ENCODE results near the gene MINDY2.
A peak's percentile ranks its signal among the peaks of the same experiment; 100 is the strongest.

MINDY2 gene, protein sequence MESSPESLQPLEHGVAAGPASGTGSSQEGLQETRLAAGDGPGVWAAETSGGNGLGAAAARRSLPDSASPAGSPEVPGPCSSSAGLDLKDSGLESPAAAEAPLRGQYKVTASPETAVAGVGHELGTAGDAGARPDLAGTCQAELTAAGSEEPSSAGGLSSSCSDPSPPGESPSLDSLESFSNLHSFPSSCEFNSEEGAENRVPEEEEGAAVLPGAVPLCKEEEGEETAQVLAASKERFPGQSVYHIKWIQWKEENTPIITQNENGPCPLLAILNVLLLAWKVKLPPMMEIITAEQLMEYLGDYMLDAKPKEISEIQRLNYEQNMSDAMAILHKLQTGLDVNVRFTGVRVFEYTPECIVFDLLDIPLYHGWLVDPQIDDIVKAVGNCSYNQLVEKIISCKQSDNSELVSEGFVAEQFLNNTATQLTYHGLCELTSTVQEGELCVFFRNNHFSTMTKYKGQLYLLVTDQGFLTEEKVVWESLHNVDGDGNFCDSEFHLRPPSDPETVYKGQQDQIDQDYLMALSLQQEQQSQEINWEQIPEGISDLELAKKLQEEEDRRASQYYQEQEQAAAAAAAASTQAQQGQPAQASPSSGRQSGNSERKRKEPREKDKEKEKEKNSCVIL

DNA sequence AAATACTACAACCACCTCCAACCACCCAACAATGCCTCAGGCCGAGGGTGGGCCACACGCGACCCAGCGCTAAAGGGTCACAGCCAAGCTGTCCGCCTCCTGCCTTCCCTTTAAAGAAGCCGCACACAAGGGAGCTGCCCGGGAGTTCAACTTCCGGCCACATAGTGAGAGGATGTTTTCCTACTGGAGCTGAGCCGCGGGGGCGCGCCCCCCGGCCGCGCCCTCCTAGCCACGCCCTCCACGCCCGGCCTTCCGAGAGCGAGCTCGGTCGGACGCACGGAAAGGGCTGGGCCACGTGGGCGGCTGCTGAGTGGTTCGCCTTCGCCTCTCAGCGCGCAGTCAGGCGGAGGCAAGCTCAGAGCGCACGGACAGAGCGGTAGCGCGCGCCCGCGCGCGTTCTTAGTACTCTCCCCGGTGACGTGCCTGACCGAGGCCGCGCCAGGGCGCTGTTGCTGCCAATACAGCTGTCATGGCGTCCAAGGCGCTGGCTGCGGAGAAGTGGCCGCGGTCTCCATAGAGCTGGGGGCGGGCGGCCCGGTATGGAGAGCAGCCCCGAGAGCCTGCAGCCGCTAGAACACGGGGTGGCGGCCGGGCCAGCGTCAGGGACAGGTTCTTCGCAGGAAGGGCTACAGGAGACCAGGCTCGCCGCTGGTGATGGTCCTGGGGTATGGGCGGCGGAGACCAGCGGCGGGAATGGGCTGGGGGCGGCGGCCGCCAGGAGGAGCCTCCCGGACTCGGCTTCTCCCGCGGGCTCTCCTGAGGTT, at the start of gene MINDY2:
TSS of gene MINDY2 (plus strand) at position 446 of the 764 bp plus-strand sequence. CDS start at position 540, 94 bp downstream.
- DNase-seq = peak; percentile 89 to 90

DNA sequence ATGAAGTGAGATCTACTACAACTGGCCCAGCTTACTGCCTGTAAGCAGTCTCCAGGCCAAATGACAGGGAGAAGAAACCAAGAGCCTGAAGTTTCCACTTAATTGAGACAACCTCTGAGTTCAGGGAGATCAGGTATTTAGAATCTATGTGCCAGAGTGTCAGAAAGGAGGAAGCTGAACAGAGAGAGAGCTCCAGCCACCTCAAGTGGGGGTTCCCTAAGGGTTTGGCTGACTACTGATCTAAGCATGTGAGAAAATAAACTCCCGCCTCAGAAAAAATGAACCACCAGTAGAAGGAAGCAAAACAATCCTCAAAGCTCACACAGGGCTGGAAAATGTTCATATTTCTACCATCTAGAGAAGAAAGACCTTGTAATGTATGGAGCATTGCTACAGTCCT, 46.6 kb upstream of the MINDY2 start:
- DNase-seq = no peak

DNA sequence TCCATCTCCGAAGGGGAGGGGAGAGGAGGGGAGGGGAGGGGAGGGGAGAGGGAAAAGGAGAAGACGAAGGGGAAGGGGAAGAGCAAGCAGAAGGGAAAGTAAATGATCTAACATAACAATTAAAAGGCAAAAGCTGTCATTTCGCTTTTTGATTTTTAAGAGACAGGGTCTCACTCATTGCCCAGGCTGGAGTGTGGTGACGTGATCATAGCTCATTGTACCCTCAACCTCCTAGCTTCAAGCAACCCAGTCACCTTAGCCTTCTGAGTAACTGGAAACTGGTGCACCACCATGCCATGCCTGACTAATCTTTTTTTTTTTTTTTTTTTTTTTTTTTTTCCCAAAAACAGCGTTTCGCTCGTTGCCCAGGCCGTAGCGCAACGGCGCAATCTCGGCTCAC, 44.2 kb upstream of the MINDY2 start:
- DNase-seq = no peak

DNA sequence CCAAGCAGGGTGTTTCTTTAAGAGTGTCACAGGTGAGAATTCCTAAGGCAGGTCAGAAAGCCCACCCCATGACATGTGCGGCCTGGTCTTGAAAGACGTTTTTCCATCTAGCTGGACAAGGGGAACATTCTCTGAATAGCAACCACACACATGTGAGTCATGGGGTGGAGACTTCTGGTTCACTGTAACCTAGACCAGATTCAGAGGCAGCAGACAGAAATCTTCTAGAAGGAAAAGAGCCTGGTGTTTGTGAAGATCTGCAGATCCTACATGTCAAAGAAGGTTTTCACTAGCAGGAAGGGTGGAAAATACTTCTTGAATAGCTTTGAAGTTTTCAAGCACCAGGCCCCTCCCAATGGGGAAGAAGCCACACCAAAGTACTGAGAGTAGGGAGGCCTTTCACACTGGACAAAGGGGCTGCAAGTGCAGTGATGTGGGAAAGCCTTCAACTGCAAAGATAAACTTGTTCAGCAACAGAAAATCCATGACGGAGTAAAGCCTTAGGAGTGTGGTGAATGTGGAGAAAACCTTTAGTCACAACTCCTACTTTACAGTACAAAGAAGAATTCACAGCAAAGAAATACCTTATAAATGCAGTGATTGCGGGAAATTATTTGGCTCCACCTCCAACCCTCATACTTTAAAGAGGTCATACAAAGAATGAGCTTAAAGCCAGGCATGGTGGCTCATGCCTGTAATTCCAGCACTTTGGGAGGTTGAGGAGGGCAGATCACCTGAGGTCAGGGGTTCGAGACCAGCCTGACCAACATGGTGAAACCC, 39.2 kb upstream of the MINDY2 start:
- no peak for DNase-seq

DNA sequence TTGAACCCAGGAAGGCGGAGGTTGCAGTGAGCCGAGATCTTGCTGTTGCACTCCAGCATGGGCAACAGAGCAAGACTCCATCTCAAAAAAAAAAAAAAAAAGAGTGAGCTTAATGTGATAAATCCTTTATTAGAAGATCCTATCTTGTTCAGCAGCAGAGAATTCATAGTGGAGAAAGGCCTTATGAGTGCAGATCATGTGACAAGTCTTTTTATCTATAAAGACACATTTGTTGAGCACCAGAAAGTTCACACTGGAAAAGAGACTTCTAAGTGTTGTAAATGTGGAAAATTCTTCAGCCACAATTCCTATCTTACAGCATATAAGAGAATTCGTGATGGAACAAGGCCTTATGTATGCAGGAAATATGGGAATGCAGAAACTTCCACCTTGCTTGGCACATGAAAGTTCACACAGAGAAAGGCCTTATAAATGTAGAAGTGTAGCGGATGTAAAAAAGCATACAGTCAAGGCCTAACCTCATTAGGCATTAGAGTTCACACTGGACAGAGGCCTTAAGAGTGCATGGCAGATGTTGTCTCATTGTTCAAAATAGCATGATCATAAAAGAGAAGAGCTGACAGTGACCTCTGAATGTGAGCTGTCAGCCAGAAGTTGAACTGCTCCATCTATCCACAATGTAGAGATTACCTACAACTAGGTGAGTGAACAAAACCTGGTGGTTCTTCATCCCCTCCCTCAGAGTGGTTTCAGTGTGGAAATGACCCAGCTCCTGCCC, 38.3 kb upstream of the MINDY2 start:
- DNase-seq = no peak

DNA sequence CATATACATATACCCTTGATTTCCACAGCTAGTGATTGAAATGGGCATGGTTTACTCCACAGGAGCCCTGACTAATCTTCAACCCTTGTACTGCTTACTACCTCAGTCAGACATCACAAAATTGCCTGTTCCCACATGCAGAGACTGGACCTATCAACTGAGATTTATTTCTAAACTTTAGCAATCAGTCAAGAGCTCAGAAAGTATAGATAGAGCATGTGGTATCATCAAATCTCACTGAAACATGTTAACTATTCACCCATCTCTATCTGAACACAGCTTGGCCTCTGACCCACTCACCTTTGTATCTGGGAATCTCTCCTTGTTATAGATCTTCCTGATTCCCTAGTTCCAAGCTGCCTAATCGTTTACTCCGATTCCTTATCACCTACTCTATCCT, 36.2 kb upstream of the MINDY2 start:
- DNase-seq = no peak

DNA sequence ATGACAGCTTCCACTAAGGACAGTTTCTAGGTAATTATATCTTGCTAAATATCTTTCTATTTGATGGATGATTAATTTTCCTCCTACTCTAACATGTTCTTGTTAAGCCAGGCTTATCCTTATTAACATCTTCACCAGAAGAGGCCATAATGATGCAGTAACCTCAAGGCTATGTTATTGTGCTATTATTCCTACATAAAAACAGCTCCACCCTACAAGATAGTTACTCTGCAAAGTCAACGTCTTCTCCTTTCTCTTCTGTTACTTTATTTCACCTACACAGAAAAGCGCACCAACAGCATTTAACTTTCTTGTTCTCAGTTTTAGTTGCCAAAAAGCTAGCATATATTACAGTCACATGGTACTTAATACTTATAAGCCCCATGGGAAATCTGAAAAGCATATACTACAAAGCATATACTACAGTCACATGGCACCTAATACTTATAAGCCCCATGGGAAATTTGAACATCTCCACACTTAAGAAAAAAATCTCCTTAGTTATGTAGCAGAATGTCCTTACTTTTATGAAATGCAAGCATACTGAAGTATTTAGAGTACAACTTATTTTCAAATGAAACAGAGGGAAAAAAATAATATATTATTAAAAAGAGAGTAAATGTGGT, 35.0 kb upstream of the MINDY2 start:
- DNase-seq = no peak

DNA sequence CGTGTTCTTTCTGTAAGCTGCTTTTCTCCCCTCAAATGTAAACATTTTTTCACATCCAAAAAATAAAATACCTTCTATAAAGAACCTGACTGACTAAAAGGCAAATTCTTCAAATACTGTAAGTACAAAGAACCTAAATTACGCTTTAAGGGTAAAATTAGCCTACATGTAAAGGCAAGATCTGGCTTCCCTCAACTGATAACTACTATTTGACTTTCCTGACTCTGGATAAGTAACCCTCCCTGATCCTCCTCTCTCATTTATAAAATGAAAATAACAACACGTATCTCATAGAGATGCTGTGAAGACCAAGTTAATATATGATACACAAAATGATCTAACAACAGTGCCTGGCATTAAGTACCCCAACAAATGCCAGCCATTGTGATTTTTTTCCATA, 33.8 kb upstream of the MINDY2 start:
- DNase-seq = no peak

DNA sequence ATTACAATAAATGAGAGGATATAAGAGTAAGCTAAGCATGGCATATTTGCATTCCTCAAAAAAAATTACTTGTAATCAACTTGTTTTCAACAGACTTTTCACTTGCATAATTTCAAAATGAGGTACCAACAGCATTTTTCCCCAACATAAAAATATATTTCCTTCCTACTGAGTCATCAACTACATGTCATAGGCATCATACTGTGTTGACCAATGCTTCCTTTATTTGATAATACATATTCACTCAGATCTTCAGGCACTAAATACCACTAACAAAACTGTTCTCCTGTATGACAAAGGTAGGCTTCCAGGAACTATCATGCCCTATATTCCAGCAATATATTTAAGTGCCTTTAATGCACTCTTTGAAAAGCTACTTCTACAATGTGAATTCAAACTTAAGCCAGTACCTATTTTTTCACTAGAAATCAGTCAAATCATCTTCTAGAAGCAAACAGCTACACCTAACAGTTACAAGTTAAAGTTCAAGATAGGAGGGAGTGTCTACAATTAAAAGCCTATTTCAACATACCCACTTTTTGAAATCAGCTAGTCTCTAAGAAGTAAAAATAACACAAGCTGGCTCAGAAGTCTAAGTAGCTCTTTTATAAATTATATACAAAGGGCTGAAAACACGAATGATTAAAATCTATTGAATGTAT, 32.9 kb upstream of the MINDY2 start:
- no peak for DNase-seq

DNA sequence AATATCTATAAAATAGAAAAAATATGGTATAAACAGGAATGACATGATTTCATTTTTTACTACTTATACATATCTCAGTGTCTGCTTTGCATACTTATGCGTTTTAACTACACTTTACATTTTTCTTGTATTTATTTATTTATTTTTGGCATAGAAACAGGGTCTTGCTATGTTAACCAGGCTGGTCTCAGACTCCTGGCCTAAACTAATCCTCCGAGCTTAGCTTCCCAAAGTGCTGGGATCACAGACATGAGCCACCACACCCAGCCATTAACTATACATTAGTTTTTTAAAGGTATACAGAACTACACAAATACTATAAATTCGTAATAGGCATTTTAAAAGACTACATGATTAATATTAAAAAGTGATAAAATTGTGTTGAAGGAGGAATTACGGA, 30.7 kb upstream of the MINDY2 start:
- DNase-seq = no peak

DNA sequence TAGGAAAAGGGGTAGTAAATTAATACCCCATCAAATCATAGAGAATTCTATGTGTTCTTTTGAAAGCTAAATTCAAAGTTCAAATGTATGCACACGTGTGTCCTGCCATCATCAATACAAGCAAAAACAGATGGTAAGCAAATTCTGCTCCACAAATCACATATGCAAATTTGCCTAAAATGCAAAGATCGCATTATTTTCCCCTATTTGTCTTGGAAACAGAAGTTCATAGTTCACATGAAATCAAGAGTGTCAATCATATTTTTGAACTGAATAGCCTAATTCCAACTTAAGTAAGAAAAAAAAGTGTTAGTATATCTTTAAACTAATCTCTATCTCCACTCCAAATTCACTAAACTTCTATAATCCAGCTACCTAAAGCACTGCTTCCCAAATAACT, 30.1 kb upstream of the MINDY2 start:
- no peak for DNase-seq

DNA sequence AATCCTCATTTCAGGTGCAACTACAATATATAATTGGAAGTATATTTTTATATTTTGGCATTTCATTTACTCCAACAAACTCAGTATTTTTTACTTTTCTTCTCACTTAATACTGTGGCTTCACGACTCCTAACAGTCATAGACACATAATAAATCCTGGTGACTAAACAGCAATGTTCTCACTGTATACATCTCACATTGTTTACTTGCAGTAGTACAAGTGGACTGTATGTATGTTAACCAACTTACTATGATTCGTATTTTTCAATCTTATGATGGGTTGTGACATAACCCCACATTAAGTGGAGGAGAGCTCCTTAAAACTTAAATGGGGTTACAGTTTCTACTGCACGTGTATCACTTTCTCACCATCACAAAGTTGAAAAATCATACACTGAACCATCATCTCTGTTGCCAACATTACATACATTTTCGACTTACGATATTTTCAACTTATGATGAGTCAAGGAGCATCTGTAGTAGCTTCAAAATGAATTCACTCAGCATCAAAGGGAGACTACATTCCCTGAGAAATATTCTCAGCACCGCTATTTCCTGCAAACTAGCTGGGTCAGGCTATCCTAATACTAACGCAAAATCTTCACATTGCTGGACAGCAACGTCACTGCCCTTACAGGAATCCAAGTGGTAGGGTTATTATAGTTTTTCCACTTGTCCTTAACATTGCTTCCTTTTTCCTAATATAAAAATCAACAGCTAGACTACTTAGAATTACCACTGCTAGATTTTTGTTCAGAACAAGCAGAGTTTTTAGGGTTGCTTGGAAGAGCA, 28.9 kb upstream of the MINDY2 start:
- no peak for DNase-seq

DNA sequence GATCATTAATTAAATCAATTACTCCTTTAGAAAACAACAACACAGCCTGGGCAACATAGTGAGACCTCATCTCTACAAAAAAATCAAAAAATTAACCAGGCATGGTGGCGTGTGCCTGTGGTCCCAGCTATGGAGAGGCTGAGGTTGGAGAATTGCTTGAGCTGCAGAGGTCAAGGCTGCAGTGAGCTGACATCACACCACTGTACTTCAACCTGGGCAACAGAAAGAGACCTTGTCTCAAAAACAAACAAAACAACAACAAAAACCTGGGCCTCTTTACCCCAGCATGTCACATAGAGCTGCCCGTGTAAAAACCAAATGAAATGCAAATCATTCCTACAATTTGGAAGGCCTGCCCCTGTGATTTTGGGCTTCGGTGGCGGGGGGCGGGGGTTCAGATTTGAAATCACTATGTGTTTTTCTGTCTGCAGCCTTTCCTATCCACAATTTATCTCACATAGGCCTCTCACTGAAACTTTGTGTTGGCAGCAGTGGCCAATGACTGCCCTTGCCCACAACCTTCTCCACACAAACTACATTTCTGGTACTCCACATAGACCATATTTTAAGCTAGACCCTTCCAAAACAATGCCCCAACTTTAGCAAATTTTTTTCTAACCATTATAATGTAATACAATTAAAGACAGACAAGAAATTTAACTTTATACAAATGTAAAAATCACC, 28.1 kb upstream of the MINDY2 start:
- no peak for DNase-seq

DNA sequence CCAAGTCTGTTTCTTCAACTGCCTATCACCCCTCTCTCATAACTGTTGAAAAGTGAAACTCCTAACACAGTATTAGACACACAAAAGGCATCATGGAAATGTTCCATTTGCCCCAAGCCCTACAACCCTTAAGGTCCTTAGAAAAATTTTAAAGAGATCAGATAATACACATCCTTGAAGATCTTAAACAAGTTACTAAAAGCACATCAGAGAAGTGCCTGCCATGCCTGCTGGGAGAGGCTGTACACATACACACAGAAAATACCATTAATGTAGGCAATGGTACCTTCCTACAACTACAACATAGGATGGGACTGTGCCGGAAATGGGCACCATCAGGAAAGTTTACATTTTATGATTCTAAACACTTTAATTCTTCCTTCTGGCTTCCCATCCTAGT, 24.9 kb upstream of the MINDY2 start:
- no peak for DNase-seq

DNA sequence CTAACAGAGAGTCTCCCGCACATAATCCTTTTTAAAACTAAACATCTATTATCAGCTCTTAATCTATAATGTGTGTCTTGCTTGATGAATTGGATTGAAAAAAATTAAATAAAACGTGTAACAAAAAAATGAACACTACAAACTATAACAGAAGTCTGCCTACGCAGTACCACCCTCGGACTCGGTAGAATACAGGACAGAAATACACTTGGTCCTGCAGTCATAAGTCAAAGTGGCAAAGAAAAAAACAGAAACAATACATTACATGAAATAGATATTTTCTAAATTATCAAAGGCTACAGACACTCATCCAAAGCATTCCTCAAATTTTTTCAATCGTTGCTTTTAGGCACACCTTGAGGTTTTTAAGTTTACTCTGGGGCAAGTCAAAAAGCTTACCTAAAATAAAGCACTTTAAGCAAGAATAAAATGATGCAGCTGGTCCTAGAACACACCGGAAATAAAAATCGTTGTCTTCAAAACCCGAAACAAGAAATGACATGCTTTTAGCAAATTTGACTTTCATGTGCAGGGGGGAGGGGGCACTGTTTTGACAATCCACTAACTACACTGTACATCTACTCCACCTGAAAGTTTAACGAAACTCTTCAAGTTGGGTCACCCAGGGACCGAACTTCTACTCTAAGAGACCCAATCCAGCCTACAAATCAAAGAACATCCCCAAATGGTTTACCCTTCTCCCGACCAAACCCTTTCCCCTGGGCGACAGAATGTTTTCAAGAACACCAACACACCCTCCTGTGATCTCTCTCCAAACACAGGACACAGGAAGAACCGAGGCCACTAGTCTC, 22.9 kb upstream of the MINDY2 start:
- DNase-seq = peak; percentile 11 to 25

DNA sequence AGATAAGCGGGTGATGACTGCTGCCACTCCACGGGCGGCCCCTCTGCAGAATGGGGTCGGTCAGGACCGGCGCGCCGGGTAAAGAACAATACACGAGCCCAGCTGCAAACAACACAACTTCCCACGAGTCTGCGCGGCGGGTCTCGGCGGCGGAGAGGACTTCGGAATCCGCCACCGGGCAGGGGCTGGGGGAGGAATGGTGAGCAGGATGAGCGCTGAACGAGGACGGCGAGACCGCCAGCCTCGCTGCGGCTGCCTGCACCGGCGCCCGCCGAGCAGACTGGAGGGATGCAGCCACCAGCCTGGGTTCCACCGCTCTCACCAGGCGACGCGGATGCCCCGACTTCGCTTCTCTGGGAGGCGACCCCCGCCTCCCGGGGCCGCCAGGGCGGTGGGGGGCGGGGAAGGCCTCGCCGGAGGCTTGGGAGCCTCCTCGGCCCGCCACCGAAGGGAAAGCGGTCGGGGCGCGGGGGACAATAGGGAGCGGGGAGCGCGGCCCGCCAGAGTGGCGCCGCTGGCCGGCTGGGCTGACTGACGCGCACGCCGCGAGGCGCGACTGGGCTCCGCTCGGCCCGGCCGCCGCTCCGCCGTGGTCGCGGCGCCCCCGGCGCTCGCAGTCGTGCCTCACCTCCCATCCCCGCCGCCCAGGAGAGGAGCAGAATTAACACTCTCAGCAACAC, 22.1 kb upstream of the MINDY2 start:
- DNase-seq = peak; percentile 14 to 28

DNA sequence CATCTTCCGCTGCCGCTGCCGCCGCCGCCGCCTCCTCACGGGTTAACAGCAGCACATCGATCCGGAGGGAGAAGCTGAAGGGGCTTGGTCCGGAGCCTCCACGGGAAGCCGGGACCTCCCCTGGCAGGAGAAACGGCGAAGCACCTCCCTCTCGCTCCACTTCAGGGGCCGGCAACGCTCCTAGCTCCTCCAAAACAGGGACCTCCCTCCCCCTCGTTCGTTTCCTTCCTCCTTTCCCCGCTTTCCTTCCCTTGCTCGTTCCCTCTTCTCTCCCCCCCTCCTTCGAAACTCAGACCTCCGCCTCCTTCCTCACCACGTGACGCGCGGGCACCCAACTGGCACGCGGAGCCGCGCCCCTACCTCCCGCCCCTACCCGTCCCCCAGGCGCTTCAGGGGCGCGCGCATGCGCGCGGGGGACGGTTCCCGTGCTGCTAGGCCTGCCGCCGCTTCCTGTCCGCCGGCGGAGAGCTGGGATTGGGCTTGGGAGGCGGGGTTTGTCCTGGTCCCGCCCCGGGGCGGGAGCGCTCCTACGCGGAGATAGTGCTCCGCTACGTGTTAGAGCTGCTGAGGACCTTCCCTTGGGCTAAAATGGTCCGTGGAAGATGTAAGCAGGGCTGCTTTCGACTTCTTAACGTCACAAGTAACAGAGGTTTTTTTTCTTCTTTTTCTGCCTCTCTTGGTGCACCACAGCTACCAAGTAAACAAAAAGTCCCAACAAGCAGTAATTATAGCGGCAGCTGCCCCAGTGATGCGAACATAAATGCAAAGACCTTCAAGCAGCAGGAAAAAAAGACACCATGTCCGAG, 21.4 kb upstream of the MINDY2 start, which contains the start of gene ADAM10:
TSS of gene ADAM10 (minus strand) at position 176 of the 806 bp plus-strand sequence. CDS start at position 3, 173 bp downstream.
- DNase-seq = peak; percentile 97 to 98

Data from stimulated activated CD4-positive, alpha-beta T cell treated with anti-CD3 and anti-CD28 coated beads, Interleukin-2, amount 100 ng/mL, for 48 hours (primary cell).